OCI-LY3 (cell line): Measurements from ENCODE around the gene P2RX1.

ENCODE experiments used
- EZH2phosphoT487 ChIP-seq: fragments of 200-600 bp; shearing (Covaris generic); IDR thresholded peaks from 2 replicates; pipeline ENCODE4 v1.6.1; 2018; ENCODE audit warnings: antibody characterized with exemption, mixed run types, low read depth
- TF ChIP-seq, protein P1 (sequence below): fragments of 200-600, 300-600 bp; sonication (generic); IDR thresholded peaks from 2 replicates; pipeline ENCODE4 v1.5.1; 2014; ENCODE audit warnings: antibody characterized with exemption, low read length, low read depth

DNA sequence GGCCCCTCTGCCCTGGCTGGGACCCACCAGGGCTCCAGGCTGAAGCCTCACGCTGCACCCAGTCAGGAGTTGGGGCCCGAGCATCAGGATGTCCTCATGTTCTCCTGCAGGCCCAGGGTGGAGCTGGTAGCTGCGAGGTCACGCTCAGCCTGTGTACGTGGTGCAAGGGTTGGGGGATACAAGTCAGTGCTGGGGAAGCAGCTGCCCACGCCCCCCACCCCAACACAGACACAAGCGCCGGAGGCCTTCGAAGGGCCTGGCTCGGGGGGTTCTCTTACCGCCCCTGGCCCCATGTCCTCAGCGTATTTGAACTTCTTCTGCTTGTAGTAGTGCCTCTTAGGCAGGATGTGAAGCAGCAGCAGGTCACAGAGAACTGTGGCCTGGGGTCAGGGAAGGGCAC is 18.5 kb downstream of the P2RX1 start:
- TF ChIP-seq, protein P1, sequence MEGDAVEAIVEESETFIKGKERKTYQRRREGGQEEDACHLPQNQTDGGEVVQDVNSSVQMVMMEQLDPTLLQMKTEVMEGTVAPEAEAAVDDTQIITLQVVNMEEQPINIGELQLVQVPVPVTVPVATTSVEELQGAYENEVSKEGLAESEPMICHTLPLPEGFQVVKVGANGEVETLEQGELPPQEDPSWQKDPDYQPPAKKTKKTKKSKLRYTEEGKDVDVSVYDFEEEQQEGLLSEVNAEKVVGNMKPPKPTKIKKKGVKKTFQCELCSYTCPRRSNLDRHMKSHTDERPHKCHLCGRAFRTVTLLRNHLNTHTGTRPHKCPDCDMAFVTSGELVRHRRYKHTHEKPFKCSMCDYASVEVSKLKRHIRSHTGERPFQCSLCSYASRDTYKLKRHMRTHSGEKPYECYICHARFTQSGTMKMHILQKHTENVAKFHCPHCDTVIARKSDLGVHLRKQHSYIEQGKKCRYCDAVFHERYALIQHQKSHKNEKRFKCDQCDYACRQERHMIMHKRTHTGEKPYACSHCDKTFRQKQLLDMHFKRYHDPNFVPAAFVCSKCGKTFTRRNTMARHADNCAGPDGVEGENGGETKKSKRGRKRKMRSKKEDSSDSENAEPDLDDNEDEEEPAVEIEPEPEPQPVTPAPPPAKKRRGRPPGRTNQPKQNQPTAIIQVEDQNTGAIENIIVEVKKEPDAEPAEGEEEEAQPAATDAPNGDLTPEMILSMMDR = no peak
- TF ChIP-seq EZH2phosphoT487 = no peak
